Right kidney (tissue), 1 donor: ENCODE measurements around the gene RGS13.
A peak's percentile ranks its signal among the peaks of the same experiment; 100 is the strongest.
"Not testable (repeated sequence)": the region's sequence is repeated elsewhere in the genome, so short reads cannot be mapped to it uniquely, and the experiment has no call there.

Source experiments
- DNase-seq: peaks from one replicate; pipeline ENCODE4 v3.0.0-alpha.2; 2016

RGS13 gene

DNA sequence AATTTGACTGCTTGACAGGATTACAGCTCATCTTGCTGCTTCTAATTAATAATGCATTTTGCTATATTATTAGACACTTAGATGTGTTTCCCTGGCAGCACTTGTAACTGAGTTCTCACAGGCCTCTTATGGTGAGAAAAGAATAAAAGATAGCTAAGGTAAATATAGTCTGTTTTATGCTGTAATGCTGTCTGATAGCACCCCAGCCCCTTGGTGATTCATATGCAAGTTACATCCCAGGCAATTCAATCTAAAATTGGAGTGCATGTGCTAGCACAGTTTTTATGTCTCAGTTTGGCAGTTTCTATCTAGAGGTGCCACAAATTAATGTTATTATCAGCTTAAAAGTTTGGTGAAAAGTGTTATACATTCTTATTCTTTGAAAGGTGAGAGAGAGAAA, 42.2 kb downstream of the RGS13 start:
- no peak for DNase-seq

DNA sequence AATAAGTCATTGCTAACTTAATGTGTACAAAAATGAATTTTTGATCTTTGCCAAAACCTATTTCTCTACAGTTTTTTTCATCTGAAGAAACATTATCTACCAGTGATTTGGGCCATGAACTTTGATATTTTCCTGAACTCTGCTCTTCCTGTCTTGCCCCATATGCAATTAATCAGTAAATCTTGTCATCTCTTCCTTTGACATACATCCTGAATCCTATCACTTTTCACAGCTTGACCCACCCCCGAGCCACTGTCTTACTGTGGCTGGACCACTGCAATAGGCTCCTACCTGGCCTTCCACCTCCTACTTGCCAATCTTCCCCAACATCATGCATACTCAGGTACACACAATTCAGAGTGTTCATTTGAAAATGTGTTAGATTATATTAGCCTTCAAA, 46.4 kb downstream of the RGS13 start:
- DNase-seq, result no peak

DNA sequence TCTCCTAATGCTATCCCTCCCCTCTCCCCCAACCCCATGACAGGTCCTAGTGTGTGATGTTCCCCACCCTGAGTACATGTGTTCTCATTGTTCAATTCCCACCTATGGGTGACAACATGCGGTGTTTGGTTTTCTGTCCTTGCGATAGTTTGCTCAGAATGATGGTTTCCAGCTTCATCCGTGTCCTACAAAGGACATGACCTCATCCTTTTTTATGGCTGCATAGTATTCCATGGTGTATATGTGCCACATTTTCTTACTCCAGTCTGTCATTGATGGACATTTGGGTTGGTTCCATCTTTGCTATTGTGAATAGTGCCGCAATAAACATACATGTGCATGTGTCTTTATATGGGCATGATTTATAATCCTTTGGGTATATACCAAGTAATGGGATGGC, 47.1 kb downstream of the RGS13 start:
- DNase-seq, result not testable (repeated sequence)

DNA sequence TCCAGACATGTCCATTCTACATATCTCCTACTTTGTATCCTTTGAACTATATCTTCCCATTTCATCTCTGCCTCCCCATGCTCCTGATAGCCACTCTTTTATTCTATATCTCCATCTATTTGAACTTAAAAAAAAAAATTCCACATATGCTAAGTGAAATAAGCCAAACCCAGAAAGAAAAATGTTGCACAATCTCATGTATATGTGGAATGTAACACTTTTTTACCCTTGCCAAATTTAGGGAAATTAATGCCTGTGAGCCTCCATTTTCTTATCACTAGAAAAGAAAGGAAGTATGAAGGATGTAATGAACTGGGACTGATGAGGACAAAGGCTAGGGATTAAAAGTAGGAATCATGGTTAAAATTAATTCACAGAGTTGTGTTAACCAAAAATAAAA, 53.5 kb downstream of the RGS13 start:
- no peak for DNase-seq

DNA sequence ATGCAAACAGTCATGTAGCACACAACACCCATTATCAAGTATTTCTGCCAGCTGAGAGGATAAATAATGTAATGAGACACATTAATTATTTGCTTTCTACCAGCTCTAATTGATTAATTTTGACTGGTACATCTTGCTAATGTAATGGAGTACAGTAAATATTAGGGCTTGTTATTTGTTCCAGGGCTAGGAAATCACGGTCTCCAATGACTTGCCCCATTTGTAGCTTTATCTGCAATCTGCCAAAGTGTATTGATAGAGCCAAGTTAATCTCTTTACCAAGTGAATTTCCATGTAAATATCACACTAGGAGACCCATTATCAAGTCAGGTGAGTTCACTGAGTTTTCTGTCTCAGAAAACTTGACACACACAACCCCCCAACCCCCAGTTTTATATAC, 55.1 kb downstream of the RGS13 start:
- no peak for DNase-seq

DNA sequence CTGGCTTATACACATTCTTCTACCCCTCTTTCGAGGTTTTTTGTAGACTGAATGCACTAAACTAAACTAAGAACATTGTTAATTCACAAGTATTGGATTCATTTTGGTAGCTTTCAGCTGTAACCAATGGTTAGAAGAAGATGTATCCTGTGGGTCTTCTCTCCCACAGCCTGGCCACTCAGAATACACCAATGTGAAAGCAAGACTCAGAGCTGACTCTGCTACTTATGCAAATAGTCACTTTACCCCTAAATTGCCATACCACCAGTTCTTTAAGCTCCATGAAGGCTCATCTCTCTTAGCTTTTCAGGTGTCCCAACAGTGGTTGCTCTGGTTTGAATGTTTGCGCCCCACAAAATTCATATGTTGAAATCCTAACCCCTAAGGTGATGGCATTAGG, 60.1 kb downstream of the RGS13 start:
- DNase-seq, result no peak

DNA sequence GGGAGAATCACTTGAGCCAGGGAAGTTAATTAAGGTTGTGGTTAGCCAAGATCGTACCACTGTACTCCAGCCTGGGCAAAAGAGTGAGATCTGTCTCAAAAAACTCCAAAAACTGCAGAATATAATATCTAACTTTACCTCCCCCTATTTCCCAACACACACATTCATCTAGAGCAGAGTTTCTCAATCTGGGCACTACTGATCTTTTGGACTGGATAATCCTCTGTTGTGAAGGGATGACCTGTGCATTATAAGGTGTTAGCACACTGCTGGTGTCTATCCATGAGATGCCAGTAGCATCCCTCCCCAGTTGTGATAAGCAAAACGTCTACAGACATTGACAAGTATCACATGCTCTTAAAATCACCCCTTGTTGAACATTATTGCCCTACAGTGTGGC, 61.8 kb downstream of the RGS13 start:
- no peak for DNase-seq

DNA sequence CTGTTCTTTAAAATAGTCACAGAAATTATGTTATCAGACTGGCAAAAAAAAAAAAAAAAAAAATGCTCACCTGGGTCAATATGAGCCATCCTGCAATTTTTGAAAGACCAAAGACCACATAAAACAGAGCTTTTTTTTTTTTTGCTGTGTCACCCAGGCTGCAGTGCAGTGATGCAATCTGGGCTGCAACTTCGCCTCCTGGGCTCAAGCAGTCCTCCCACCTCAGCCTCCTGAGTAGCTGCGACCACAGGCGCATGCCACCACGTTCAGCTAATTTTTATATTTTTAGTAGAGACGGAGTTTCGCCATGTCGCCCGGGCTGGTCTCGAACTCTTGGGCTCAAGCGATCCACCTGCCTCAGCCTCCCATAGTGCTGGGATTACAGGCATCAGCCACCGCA, 62.8 kb downstream of the RGS13 start:
- DNase-seq, result no peak

DNA sequence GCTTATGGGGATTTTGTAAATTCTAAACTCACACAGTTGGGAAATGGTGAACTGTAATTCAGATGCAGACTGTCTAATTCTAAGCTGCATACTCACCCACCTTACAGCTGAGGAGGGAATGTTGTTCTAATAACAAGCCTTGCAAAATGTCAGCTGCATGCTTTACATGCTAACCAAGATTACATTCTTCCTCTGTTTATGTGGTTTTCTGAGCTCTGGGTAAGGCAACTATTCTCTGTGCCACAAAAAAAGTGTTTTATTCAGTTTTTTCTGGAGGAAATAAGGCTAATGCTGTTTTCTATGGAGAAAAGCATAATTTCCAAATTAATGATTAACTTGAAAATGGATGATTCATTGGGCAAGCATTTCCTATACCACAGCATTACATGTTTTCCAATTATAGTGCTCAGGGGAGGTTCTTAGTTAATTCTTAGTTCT, 64.9 kb downstream of the RGS13 start:
- peak; percentile 5 for DNase-seq

DNA sequence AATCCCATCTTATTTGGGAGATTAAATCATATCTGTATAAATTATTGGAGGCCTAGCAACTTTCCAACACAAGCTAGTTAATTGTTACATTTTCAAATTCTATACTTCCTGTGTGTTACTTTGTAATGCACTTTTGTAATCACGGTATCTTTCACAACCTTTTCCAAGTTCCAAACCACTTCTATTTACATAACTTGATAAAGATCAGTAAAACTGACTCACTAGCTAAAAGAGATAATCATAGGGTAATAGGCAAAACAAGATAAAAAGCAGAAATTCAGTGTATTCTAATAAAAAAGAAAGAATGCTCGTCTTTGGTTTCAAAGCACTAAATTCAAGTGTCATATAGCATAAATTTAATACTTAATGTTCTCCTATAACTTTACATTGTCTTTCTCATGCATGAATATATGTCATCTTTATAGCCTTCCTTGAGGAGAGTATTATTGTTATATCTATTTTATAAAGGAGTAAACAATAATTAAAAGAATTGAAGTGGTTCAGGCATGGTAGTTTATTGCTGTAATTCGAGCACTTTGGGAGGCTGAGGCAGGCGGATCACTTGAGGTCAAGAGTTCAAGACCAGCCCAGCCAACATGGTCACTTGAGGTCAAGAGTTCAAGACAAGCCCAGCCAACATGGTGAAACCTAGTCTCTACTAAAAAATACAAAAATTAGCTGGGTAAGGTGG, 66.4 kb downstream of the RGS13 start:
- no peak for DNase-seq

DNA sequence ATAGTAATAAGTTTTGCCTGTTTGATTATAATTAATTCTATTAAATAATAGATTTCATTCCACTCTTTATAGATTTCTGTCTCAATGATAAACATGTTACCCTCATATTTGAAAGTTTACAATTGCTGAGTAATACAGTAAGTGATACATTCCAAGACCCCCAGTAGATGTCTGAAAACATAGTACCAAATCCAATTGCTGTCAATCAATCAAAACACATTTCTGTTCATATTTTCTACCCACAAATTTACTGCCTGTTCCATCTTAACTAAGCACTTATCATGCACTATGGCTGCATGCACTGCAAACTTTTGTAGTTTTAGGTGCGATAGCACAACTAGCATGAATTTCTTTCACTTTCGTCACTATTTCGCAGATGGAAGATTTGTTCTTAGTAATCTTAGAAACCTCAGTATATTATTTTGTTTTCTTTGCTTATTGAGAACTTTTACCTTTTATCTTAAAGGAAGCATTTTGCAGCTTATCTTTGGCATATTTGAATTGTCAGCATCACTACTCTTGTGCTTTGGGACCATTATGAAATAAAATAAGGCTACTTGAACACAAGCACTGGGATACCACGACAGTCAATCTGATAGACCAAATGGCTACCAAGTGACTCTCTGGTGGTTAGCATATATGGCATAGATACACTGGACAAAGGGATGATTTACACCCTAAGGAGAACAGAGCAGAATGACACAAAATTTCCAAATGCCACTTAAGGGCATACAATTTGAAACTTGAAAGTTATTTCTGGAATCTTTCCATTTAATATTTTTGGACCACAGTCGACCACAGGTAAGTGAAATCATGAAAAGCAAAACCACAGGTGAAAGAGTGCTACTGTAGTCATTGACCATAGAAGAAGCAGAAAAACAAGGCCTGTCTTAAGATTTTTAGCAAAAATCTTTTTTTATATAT, 67.6 kb downstream of the RGS13 start:
- no peak for DNase-seq

DNA sequence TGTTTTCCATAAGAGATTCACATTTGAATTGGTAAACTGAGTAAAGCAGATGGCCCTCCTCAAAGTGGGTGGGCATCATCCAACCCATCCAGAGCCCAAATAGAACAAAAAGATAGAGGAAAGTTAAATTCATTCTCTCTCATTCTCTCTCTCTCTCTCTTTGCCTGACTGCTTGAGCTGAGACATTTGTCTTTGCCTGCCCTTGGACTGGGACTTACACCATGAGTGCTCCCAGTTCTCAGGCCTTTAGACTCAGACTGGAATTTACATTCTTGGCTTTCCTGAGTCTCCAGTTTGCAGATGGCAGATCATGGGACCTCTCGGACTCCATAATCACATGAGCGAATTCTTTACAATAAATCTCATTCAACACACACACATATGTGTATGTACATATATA, 69.6 kb downstream of the RGS13 start:
- DNase-seq, result no peak

DNA sequence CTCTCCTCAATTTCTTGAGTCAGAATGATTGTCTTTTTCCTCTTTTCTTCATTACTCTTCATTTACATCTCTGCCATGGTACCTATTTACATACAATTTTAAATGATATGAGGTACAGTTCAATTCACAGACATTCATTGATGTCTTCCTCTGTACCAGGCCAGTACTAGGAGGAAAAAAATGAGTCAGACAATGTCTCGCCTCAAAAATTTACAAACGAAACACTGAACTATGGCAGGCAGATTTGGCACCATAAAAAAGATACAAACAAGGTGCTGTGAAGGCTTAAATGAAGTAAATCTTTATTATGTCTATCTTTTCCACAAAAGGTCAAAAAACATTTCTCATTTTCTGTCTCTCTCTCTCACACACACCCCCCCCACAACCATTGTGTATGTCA, 71.0 kb downstream of the RGS13 start:
- no peak for DNase-seq

DNA sequence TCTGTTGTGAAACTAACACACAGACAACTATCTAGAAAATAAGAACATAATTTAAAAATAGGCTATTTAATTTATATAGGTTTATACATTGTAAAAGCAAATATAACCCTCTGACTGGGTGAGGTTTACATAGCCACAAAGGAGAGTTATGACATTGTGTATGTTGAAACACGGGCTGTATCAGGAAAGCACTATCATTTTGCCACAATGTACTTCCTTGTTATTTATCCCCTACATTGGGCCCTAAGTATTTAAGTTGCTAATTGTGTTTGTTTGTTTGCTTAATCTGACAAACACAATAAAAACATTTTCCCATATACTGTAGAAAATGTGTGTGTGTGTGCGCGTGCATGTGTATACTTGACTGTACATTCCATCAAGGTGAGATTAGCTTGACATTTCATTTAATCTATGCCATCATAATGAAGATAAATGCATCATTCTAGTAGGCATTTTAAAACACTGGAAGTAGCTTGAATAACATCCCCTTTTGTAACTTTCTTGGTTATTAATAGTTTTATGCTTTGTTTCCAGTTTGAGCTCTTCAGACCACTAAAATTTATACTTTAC, 72.1 kb downstream of the RGS13 start:
- no peak for DNase-seq

DNA sequence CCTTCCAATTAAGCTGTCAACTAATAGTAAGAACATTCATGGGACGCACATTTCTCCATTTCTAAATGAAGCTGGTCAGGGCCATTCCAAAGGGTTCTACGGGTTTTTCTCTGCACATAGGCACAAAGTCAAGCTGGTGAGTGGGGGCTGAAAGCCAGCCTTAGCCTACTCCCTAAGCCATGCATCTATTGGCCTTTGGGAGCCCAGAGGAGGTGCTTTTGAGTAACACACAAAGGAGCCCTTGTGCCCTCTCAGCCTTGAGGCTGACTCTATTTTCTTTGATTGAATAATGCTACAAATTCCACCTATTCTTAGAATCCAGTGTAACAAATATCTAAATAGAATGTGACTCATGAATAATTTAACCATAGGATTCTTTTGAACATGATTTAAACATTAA, 73.6 kb downstream of the RGS13 start:
- no peak for DNase-seq
